Lung (tissue), 12 donors: ENCODE measurements around the gene PRH2. TPM values are rescaled to one million over a fixed set of nuclear protein-coding genes. Genes with fewer than 3 reads are reported as not detected.

Experiments used
- ATAC-seq: fragments of 200-7000 bp; cut with Tn5 transposase; one replicate; pipeline ENCODE4 v1.9.1; 2020; ENCODE audit warnings: moderate number of reproducible peaks; ENCODE audit not compliant: insufficient read depth, low FRiP score
- DNase-seq, 3 donors: peaks; one replicate each; pipeline ENCODE4 v3.0.0-alpha.2; 2013 to 2017
- H3K27ac ChIP-seq, 2 donors: one replicate each; pipeline ENCODE4 v1.5.1; 2013; ENCODE audit warnings: mild to moderate bottlenecking in 2 of 2, moderate library complexity in 2 of 2, control low read depth in 1 of 2, inconsistent platforms in 1 of 2, low read depth in 1 of 2, low read length in 1 of 2
- H3K27me3 ChIP-seq, 3 donors: one replicate each; pipeline ENCODE4 v1.5.1; 2013; ENCODE audit warnings: low read length in 2 of 3; ENCODE audit not compliant: control insufficient read depth in 3 of 3, insufficient read depth in 3 of 3
- H3K36me3 ChIP-seq, 4 donors: one replicate each; pipeline ENCODE4 v1.5.1; 2013; ENCODE audit warnings: low read length in 4 of 4, mild to moderate bottlenecking in 1 of 4, moderate library complexity in 1 of 4; ENCODE audit not compliant: control insufficient read depth in 4 of 4, insufficient read depth in 4 of 4
- H3K4me1 ChIP-seq, 5 donors: one replicate each; pipeline ENCODE4 v1.5.1; 2013; ENCODE audit warnings: low read length in 5 of 5, mild to moderate bottlenecking in 2 of 5, moderate library complexity in 1 of 5; ENCODE audit not compliant: control insufficient read depth in 5 of 5, insufficient read depth in 5 of 5
- H3K4me3 ChIP-seq: one replicate; pipeline ENCODE4 v1.5.1; 2013; ENCODE audit warnings: mild to moderate bottlenecking, control low read depth, moderate library complexity
- H3K9ac ChIP-seq, 2 donors: one replicate each; pipeline ENCODE4 v1.5.1; 2013; ENCODE audit warnings: low read length in 2 of 2, control low read depth in 1 of 2; ENCODE audit not compliant: insufficient read depth in 1 of 2
- H3K9me3 ChIP-seq, 4 donors: one replicate each; pipeline ENCODE4 v1.5.1; 2013; ENCODE audit warnings: low read length in 3 of 4, mild to moderate bottlenecking in 1 of 4, moderate library complexity in 1 of 4; ENCODE audit not compliant: control insufficient read depth in 4 of 4, insufficient read depth in 3 of 4
- WGBS, 2 donors: extraction: QIAGEN DNeasy Blood & Tissue Kit; methylation state at CpG; one replicate each; pipeline ENCODE4 v1.1.7; 2013; 5-methylcytosine and 5-hydroxymethylcytosine counted together
- polyA plus RNA-seq, 2 donors: library from polyadenylated mRNA; stranded (reverse); fragments of 200-250 nt; gene quantifications; one replicate each; pipeline ENCODE4 v1.2.1, GENCODE V29; 2013
- total RNA-seq, 2 donors: library from RNA; depleted of rRNA in 1 of 2; stranded (reverse); fragments of >200 nt in 1 of 2; gene quantifications; one replicate each; pipeline ENCODE4 v1.2.1, GENCODE V29; 2014 to 2021
- TF ChIP-seq, protein P1 (sequence below): IDR thresholded peaks from 2 replicates; pipeline ENCODE4 v1.5.1; 2012; ENCODE audit warnings: mild to moderate bottlenecking; ENCODE audit errors: control extremely low read depth, extremely low read depth
- donor health status: control.
- donor health status: control.
- donor health status: Bipolar disorder and iron deficiency.
- donor health status: healthy.
- donor health status: DM: yes; HTN: yes; CAD: no.

PRH2 gene
- total and polyA plus RNA-seq, 4 donors: 0.30 to 0.31 TPM; not detected in 2

DNA sequence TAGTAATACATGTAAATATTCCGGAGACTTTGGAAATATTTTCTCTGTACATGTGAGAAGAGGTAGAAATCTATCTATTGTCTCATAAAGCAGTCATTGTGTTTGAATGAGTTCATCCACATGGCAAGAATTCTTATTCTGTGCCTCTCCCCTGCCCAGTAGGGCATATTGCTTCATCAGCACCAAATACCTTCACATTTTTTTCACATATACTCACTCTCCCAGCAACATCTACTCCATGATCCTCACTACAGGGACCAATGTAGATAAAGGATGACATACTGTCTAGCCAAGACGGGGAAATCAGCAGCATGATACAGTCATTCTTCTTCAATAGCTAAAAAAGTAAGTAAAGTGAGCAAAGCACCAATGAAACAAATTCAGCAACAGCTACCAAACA is 11.4 kb downstream of the PRH2 start:
- WGBS, 2 donors: 93 to 100% methylated on average over 2 of the region's 2 CpGs
- H3K27me3 ChIP-seq: no peaks in the 10 kb centered on the region
- DNase-seq: no peak
- H3K36me3 ChIP-seq: no peaks in the 10 kb centered on the region
- H3K4me1 ChIP-seq: peaks cover 0 to 2% (median 0%) of the 10 kb centered on the region in 5 donors
- H3K4me3 ChIP-seq: no peak overlapping the region
- H3K9ac ChIP-seq: no peak overlapping the region
- no peak for ATAC-seq
- TF ChIP-seq, protein P1, sequence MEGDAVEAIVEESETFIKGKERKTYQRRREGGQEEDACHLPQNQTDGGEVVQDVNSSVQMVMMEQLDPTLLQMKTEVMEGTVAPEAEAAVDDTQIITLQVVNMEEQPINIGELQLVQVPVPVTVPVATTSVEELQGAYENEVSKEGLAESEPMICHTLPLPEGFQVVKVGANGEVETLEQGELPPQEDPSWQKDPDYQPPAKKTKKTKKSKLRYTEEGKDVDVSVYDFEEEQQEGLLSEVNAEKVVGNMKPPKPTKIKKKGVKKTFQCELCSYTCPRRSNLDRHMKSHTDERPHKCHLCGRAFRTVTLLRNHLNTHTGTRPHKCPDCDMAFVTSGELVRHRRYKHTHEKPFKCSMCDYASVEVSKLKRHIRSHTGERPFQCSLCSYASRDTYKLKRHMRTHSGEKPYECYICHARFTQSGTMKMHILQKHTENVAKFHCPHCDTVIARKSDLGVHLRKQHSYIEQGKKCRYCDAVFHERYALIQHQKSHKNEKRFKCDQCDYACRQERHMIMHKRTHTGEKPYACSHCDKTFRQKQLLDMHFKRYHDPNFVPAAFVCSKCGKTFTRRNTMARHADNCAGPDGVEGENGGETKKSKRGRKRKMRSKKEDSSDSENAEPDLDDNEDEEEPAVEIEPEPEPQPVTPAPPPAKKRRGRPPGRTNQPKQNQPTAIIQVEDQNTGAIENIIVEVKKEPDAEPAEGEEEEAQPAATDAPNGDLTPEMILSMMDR: no peak
- peaks cover 0 to 7% (median 0%) of the 10 kb centered on the region in 4 donors for H3K9me3 ChIP-seq
- no peak overlapping the region for H3K27ac ChIP-seq

DNA sequence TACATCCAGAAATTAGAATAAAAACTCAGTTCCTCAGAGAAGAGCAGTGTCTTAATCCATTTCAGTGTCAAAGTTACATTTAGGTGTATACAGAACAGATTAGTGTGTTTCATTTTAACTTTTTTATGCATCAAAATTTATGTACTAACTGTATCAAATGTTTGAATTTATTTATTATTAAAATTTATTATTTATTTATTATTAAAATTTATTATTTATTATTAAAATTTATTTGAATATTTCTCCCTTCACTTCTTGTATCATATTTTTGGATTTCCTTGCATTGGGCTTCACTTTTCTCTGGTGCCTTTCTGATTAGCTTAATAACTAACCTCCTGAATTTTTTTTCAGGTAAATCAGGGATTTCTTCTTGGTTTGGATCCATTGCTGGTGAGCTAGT is 12.3 kb downstream of the PRH2 start:
- Histone ChIP-seq H3K9ac (no peak overlapping the region), H3K9me3 (peaks cover 0 to 7% (median 0%) of the 10 kb centered on the region in 4 donors), H3K27ac (no peak overlapping the region), H3K36me3 (no peaks in the 10 kb centered on the region), H3K4me1 (peaks cover 0 to 2% (median 0%) of the 10 kb centered on the region in 5 donors), H3K4me3 (no peak overlapping the region), H3K27me3 (no peaks in the 10 kb centered on the region)
- no peak for ATAC-seq
- DNase-seq: no peak
- TF ChIP-seq, protein P1: no peak

GRCh38 chr12:10941916-10942607 is 13.0 kb downstream of the PRH2 start:
- H3K36me3 ChIP-seq: no peaks in the 10 kb centered on the region
- ATAC-seq (no peak), DNase-seq (no peak)
- H3K27ac ChIP-seq: no peak overlapping the region
- no peak overlapping the region for H3K4me3 ChIP-seq
- WGBS, 2 donors: 52 to 75% methylated on average over 4 of the region's 4 CpGs
- H3K27me3 ChIP-seq: no peaks in the 10 kb centered on the region
- no peak overlapping the region for H3K9ac ChIP-seq
- H3K4me1 ChIP-seq: peaks cover 0 to 2% (median 0%) of the 10 kb centered on the region in 5 donors
- peaks cover 0 to 8% (median 1%) of the 10 kb centered on the region in 4 donors for H3K9me3 ChIP-seq
- TF ChIP-seq, protein P1: no peak

DNA sequence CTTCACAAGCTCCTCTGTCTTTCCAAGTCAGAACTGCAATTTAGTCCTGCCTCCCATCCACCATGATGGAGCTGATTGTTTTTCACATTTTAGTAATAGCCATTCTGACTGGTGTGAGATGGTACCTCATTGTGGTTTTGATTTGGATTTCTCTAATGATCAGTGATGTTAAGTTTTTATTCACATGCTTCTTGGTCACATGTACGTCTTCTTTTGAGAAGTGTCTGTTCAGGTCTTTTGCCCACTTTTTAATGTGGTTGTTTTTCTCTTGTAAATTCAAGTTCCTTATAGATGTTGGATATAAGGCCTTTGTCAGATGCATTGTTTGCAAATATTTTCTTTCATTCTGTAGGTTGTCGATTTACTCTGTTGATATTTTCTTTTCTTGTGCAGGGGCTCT is 14.1 kb downstream of the PRH2 start:
- Histone ChIP-seq H3K36me3 (no peaks in the 10 kb centered on the region), H3K27me3 (no peaks in the 10 kb centered on the region), H3K4me1 (peaks cover 0 to 2% (median 0%) of the 10 kb centered on the region in 5 donors), H3K9me3 (peaks cover 0 to 13% (median 1%) of the 10 kb centered on the region in 4 donors), H3K27ac (no peak overlapping the region), H3K9ac (no peak overlapping the region), H3K4me3 (no peak overlapping the region)
- TF ChIP-seq, protein P1: no peak
- DNase-seq (no peak), ATAC-seq (no peak)
- 96 to 97% methylated on average over 2 of the region's 2 CpGs for WGBS, 2 donors
